K562 (cell line): ENCODE data around the gene PYDC2. TPM values are rescaled to one million over a fixed set of nuclear protein-coding genes. Genes with fewer than 3 reads are reported as not detected.

Source experiments
- ATAC-seq: fragments of 200-7000 bp; cut with Tn5 transposase; 3 replicates; pipeline ENCODE4 v1.9.1; 2020; ENCODE audit warnings: moderate library complexity
- BruUV-seq: library from RNA; stranded (reverse); fragments of 400-500 nt; replicated peaks from 2 replicates; lab custom pipeline; 2021; lab: Mats Ljungman, UMichigan
- CTCF ChIA-PET: fragments of 300-600 bp; formaldehyde crosslinking; extraction: SDS; loops from one replicate; lab custom pipeline; 2021; ENCODE audit warnings: low intra/inter-chr PET ratio; lab: Yijun Ruan, JAX
- POLR2A ChIA-PET: fragments of 300-600, 350-650 bp; sonication (Branson Sonifier 250); formaldehyde crosslinking; extraction: SDS; loops from one replicate; lab custom pipeline; 2021; ENCODE audit warnings: antibody characterized with exemption, inconsistent platforms; lab: Yijun Ruan, JAX
- DNase-seq, 4 experiments: peaks; one replicate each; pipeline versions ENCODE4 v3.0.0 to v3.0.0-alpha.2; 2011 to 2018; ENCODE audit warnings: low spot score in 3 of 4, mixed read lengths in 3 of 4; ENCODE audit errors: extremely low read depth in 1 of 4
- FAIRE-seq: peaks from 2 replicates; lab custom pipeline; 2011; peaks lifted over from hg19 to GRCh38; lab: Jason Lieb, UNC
- H2AFZ ChIP-seq: 2 replicates; pipeline ENCODE4 v1.6.0; 2011; ENCODE audit warnings: low read depth, low read length, control low read depth, inconsistent platforms
- H3K27ac ChIP-seq: fragments of 200-600 bp; 3 replicates; pipeline ENCODE4 v1.8.0; 2011; ENCODE audit warnings: low read depth, mild to moderate bottlenecking, control low read depth, inconsistent platforms, low read length, moderate library complexity, mixed read lengths; ENCODE audit errors: extremely low read depth
- H3K27me3 ChIP-seq, 2 experiments: fragments of 300-600 bp in 1 of 2; 2 replicates in 1 of 2; 3 replicates in 1 of 2; pipeline versions ENCODE4 v1.6.0 to v1.8.0; 2011; ENCODE audit warnings: inconsistent platforms in 2 of 2, low read length in 2 of 2, mild to moderate bottlenecking in 1 of 2, mixed read lengths in 1 of 2, moderate library complexity in 1 of 2; ENCODE audit not compliant: control insufficient read depth in 2 of 2, insufficient read depth in 2 of 2
- H3K36me3 ChIP-seq: fragments of 300-600 bp; 3 replicates; pipeline ENCODE4 v1.8.0; 2011; ENCODE audit warnings: mild to moderate bottlenecking, low read length, inconsistent platforms; ENCODE audit not compliant: control insufficient read depth, insufficient read depth
- H3K4me1 ChIP-seq, 2 experiments: fragments of 200-600 bp in 1 of 2; replicated peaks in 1 of 2; 2 replicates in 1 of 2; 3 replicates in 1 of 2; pipeline versions ENCODE4 v1.5.1 to v1.8.0; 2011; ENCODE audit warnings: inconsistent platforms in 2 of 2, low read length in 2 of 2, mild to moderate bottlenecking in 1 of 2, mixed read lengths in 1 of 2, moderate library complexity in 1 of 2; ENCODE audit not compliant: control insufficient read depth in 2 of 2, insufficient read depth in 2 of 2
- H3K4me2 ChIP-seq: 2 replicates; pipeline ENCODE4 v1.6.1; 2011; ENCODE audit warnings: low read length, control low read depth, inconsistent platforms, mixed read lengths; ENCODE audit not compliant: insufficient read depth
- H3K4me3 ChIP-seq: fragments of 200-600 bp; sonication (generic), shearing (Covaris generic); 2 replicates; pipeline ENCODE4 v1.5.1; 2016; ENCODE audit warnings: control low read depth, inconsistent platforms
- H3K79me2 ChIP-seq: fragments of 200-600 bp; 3 replicates; pipeline ENCODE4 v1.8.0; 2011; ENCODE audit warnings: low read length, inconsistent platforms; ENCODE audit not compliant: control insufficient read depth, insufficient read depth
- H3K9ac ChIP-seq, 2 experiments: 2 replicates each; pipeline versions ENCODE4 v1.6.0 to v1.6.1; 2011; ENCODE audit warnings: low read depth in 2 of 2, low read length in 2 of 2, control low read depth in 1 of 2, inconsistent platforms in 1 of 2, mild to moderate bottlenecking in 1 of 2, mixed read lengths in 1 of 2; ENCODE audit not compliant: insufficient read depth in 1 of 2
- H3K9me1 ChIP-seq: one replicate; pipeline ENCODE4 v1.6.0; 2011; ENCODE audit warnings: inconsistent platforms, mild to moderate bottlenecking, low read length, moderate library complexity; ENCODE audit not compliant: control insufficient read depth, insufficient read depth
- H3K9me3 ChIP-seq: replicated peaks from 2 replicates; pipeline ENCODE4 v1.5.1; 2011; ENCODE audit warnings: low read depth, low read length, inconsistent platforms; ENCODE audit not compliant: control insufficient read depth, insufficient read depth
- H4K20me1 ChIP-seq: replicated peaks from 2 replicates; pipeline ENCODE4 v1.6.1; 2011; ENCODE audit warnings: low read length, inconsistent platforms, mixed read lengths; ENCODE audit not compliant: control insufficient read depth, insufficient read depth
- ADNP ChIP-seq: fragments of 200-800 bp; sonication (Bioruptor generic); IDR thresholded peaks from 2 replicates; pipeline ENCODE4 v1.6.1; 2016; ENCODE audit warnings: missing genetic modification characterization, missing compliant biosample characterization
- CBFB ChIP-seq: sonication (generic); formaldehyde crosslinking; IDR thresholded peaks from 2 replicates; pipeline ENCODE4 v1.4.0; 2020; ENCODE audit warnings: mild to moderate bottlenecking, missing genetic modification reagents
- E2F4 ChIP-seq: sonication (generic); formaldehyde crosslinking; IDR thresholded peaks from 2 replicates; pipeline ENCODE4 v1.8.0; 2022; ENCODE audit warnings: mild to moderate bottlenecking, low read depth, missing genetic modification reagents
- ELK1 ChIP-seq: sonication (generic); formaldehyde crosslinking; IDR thresholded peaks from 2 replicates; pipeline ENCODE4 v1.8.1; 2022; ENCODE audit warnings: missing genetic modification reagents
- PBX2 ChIP-seq, 2 experiments: IDR thresholded peaks in 1 of 2; conservative IDR thresholded peaks in 1 of 2; 2 replicates each; pipeline ENCODE4 v1.6.1; 2016; ENCODE audit warnings: low read depth in 2 of 2, mild to moderate bottlenecking in 1 of 2, missing compliant biosample characterization in 1 of 2, missing genetic modification characterization in 1 of 2, moderate library complexity in 1 of 2
- POLR2G ChIP-seq: fragments of 200-400 bp; formaldehyde crosslinking; IDR thresholded peaks from 2 replicates; pipeline ENCODE4 v1.6.1; 2017; ENCODE audit warnings: low read depth, mild to moderate bottlenecking, antibody characterized with exemption, low read length, moderate library complexity
- PTRF ChIP-seq: fragments of 450-650 bp; IDR thresholded peaks from 2 replicates; pipeline ENCODE4 v1.6.1; 2016; ENCODE audit warnings: mild to moderate bottlenecking, missing genetic modification characterization, missing compliant biosample characterization
- ZBTB17 ChIP-seq: fragments of 450-650 bp; formaldehyde crosslinking; IDR thresholded peaks from 2 replicates; pipeline ENCODE4 v1.4.0; 2020; ENCODE audit warnings: mild to moderate bottlenecking
- ZFP30 ChIP-seq: fragments of 250-450 bp; sonication (Bioruptor Pico); IDR thresholded peaks from 2 replicates; pipeline ENCODE4 v1.8.0; 2022; ENCODE audit warnings: moderate library complexity, mild to moderate bottlenecking, inconsistent platforms, borderline replicate concordance
- ZNF12 ChIP-seq: sonication (generic); formaldehyde crosslinking; IDR thresholded peaks from 2 replicates; pipeline ENCODE4 v1.4.0; 2020; ENCODE audit warnings: mild to moderate bottlenecking, missing genetic modification reagents
- ZNF184 ChIP-seq: sonication (generic); formaldehyde crosslinking; IDR thresholded peaks from 2 replicates; pipeline ENCODE4 v1.5.0; 2020; ENCODE audit warnings: missing genetic modification reagents
- WGBS: fragments of 100-300 bp; shearing (Covaris generic); methylation state at CpG from one replicate; pipeline ENCODE4 v1.1.6; 2016; ENCODE audit warnings: low coverage, mixed read lengths; ENCODE audit not compliant: insufficient coverage; ENCODE audit errors: missing lambda C conversion rate; 5-methylcytosine and 5-hydroxymethylcytosine counted together
- in situ Hi-C: fragments of 300-500 bp; cut with MboI; formaldehyde crosslinking; loops from 4 replicates; pipeline ENCODE4 v1.15.0; 2018; ENCODE audit warnings: inconsistent platforms, mixed read lengths
- intact Hi-C: fragments of 100-400 bp; cut with micrococcal nuclease; formaldehyde crosslinking; loops from 2 replicates; pipeline ENCODE4 v1.14.2; 2022
- polyA plus RNA-seq, 8 experiments: library from polyadenylated mRNA; depleted of rRNA in 4 of 8; stranded (reverse) in 5 of 8; unstranded in 3 of 8; fragments of >200 nt; fragmentation: Nextera tagmentation in 2 of 8; fragmentation: Illumina TruSeq in 1 of 8; extraction: Ambion mirVana in 2 of 8; extraction: Trizol in 1 of 8; gene quantifications; 2 replicates each; pipeline versions ENCODE4 v1.2.1 to v1.2.3, GENCODE V29; 2011 to 2014; ENCODE audit warnings: inconsistent platforms in 1 of 8, missing spikeins in 1 of 8
- total RNA-seq, 7 experiments: library from RNA; depleted of rRNA in 6 of 7; stranded (reverse); fragments of >200 nt in 6 of 7; fragmentation: Illumina TruSeq in 2 of 7; extraction: Trizol in 2 of 7; gene quantifications; 2 replicates each; pipeline versions ENCODE4 v1.2.1 to v1.2.3, GENCODE V29; 2011 to 2021; ENCODE audit warnings: low replicate concordance in 1 of 7

The PYDC2 gene
- total and polyA plus RNA-seq, 9 of the 15 experiments (the other 6 are each of a cell fraction or from before 2014, with no cell fraction given) = 4.0 to 7.6 (median 5.1) TPM; not detected in 5

GRCh38 chr3:191432162-191432561 is 28.8 kb upstream of the PYDC2 start:
- no peak overlapping the region for H3K27ac ChIP-seq
- no peak overlapping the region for H3K4me3 ChIP-seq
- H2AFZ ChIP-seq = no peak overlapping the region
- H4K20me1 ChIP-seq = no peaks in the 10 kb centered on the region; the same call in 1 of the 2 replicates
- no peaks in the 10 kb centered on the region for H3K27me3 ChIP-seq
- H3K9ac ChIP-seq = no peak overlapping the region
- no peaks in the 10 kb centered on the region; a peak in 1 of 5 replicates for H3K4me1 ChIP-seq
- ChIA-PET POLR2A (interaction anchor here (0.8 kb wide), 1 partner anchor 17 kb away, joined by 3 read pairs; no protein-coding TSS in a partner anchor), CTCF (no interaction called here)
- intact Hi-C loops = no loop called here
- H3K9me1 ChIP-seq = no peaks in the 10 kb centered on the region
- TF ChIP-seq POLR2G (no peak), ELK1 (no peak), PTRF (tag) (no peak), ADNP (no peak)
- no TSS peak for BruUV-seq
- DNase-seq = no peak
- no peak overlapping the region for H3K4me2 ChIP-seq
- H3K79me2 ChIP-seq = peaks cover 94% of the 10 kb centered on the region
- ATAC-seq = no peak
- in situ Hi-C loops = no loop called here
- 82% methylated on average over 5 of the region's 5 CpGs for WGBS
- no peaks in the 10 kb centered on the region for H3K9me3 ChIP-seq
- FAIRE-seq = no peak
- peaks cover 17% of the 10 kb centered on the region for H3K36me3 ChIP-seq

- ChIA-PET POLR2A (no interaction called here), CTCF (no interaction called here)
- no peak overlapping the region for H3K4me3 ChIP-seq
- in situ Hi-C loops = no loop called here
- no peaks in the 10 kb centered on the region for H3K9me3 ChIP-seq
- H3K4me2 ChIP-seq = no peak overlapping the region
- intact Hi-C loops = no loop called here
- FAIRE-seq (no peak), ATAC-seq (no peak), DNase-seq (no peak)
- H3K9me1 ChIP-seq = no peaks in the 10 kb centered on the region
- H3K27ac ChIP-seq = no peak overlapping the region
- H3K27me3 ChIP-seq = no peaks in the 10 kb centered on the region
- no peaks in the 10 kb centered on the region; a peak in 1 of 5 replicates for H3K4me1 ChIP-seq
- 70% methylated on average over 1 of the region's 1 CpG for WGBS
- H2AFZ ChIP-seq = no peak overlapping the region
- H3K9ac ChIP-seq = no peak overlapping the region
- peaks cover 14% of the 10 kb centered on the region for H3K36me3 ChIP-seq
- no TSS peak for BruUV-seq
- no peaks in the 10 kb centered on the region; the same call in 1 of the 2 replicates for H4K20me1 ChIP-seq
- H3K79me2 ChIP-seq = peaks cover 92% of the 10 kb centered on the region
- TF ChIP-seq ZBTB17 (CRISPR knock-in tag) (no peak), PBX2 (CRISPR knock-in tag; IDR thresholded peaks at IDR 0.05; ENCODE audit: low read depth) (no peak), PBX2 (tag; conservative IDR thresholded peaks at IDR 0.05; ENCODE audit: low read depth) (no peak), E2F4 (no peak), ZNF12 (no peak), ZNF184 (CRISPR knock-in tag) (no peak), CBFB (CRISPR knock-in tag) (no peak), ZFP30 (CRISPR knock-in tag) (no peak)
These were observed 26.9 kb upstream of the PYDC2 start for GRCh38 chr3:191434024-191434423.
